ENCODE measurements around the gene HS3ST6. TPM values are rescaled to one million over a fixed set of nuclear protein-coding genes. Genes with fewer than 3 reads are reported as not detected.
"Not testable (repeated sequence)": the region's sequence is repeated elsewhere in the genome, so short reads cannot be mapped to it uniquely, and the experiment has no call there.

The HS3ST6 gene
- total RNA-seq, 4 donors from 2014 or later = not detected

- Histone ChIP-seq H3K27me3 (peaks cover 0 to 5% of the 10 kb centered on the region in 2 donors), H3K27ac (peak overlapping the region in 2 of 4 donors; percentile 42 to 77), H3K4me1 (no peaks in the 10 kb centered on the region), H3K36me3 (no peaks in the 10 kb centered on the region), H3K9me3 (no peaks in the 10 kb centered on the region), H3K4me3 (no peak overlapping the region)
- peak in 2 of 3 donors; percentile 60 to 64 for DNase-seq
- TF ChIP-seq CTCF (IDR thresholded peaks at IDR 0.05) = no peak
- TF ChIP-seq POLR2A (IDR thresholded peaks at IDR 0.05) = no peak
These were observed 41.1 kb downstream of the HS3ST6 start for GRCh38 chr16:1877089-1877488.

DNA sequence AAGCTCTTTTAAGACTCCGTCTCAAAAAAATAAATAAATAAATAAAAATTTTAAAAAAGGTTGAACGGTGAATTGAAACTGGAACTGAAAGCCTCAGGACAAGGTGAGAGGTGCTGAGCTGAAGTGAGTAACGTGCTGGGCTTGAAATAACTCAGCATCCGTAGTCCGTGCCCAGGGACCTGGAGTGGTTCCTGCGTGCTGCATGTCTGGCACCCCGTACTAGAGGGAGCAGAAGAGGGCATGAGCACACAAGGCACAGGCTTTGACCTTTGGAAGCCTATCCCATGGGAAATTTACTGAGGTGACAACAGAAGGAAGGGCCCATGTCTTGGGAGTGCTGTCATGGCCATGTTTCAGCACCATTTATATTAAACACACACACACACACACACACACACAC is 41.7 kb downstream of the HS3ST6 start:
- peak in 1 of 3 donors; percentile 48 for DNase-seq
- Histone ChIP-seq H3K4me3 (no peak overlapping the region), H3K36me3 (no peaks in the 10 kb centered on the region), H3K27ac (no peak overlapping the region), H3K27me3 (peaks cover 0 to 7% of the 10 kb centered on the region in 2 donors), H3K9me3 (no peaks in the 10 kb centered on the region), H3K4me1 (no peaks in the 10 kb centered on the region)
- TF ChIP-seq CTCF (IDR thresholded peaks at IDR 0.05) (no peak), POLR2A (IDR thresholded peaks at IDR 0.05) (no peak)

GRCh38 chr16:1876066-1876465 is 42.1 kb downstream of the HS3ST6 start:
- not testable (repeated sequence) for H3K9me3 ChIP-seq, H3K27ac ChIP-seq, H3K27me3 ChIP-seq

DNA sequence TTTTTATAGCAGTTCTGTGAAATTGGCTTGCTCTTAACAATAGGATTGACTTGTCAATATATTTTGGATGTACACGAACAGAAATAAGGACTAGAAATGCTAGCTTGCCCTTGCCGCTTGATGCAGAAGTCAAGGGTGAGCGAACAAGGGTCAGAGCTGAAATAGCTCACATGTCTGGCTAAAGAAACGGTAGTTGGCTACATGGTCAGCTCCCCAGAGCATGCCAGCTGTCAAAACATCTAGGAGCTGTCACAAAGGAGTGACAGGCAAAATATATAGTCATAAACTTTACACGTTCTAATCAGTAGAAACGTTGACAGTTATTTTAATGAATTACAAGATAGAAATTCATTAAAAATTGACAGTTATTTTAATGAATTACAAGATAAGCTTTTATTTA is 43.4 kb downstream of the HS3ST6 start:
- no peaks in the 10 kb centered on the region for H3K9me3 ChIP-seq
- TF ChIP-seq CTCF (IDR thresholded peaks at IDR 0.05) = no peak
- no peak for TF ChIP-seq POLR2A (IDR thresholded peaks at IDR 0.05)
- no peak overlapping the region for H3K27ac ChIP-seq
- DNase-seq = no peak
- no peaks in the 10 kb centered on the region for H3K36me3 ChIP-seq
- H3K4me3 ChIP-seq = no peak overlapping the region
- H3K4me1 ChIP-seq = no peaks in the 10 kb centered on the region
- H3K27me3 ChIP-seq = peaks cover 0 to 7% of the 10 kb centered on the region in 2 donors

More at GRCh38 chr16:1876066-1876465, 42.1 kb downstream of the HS3ST6 start:
- H3K4me1 ChIP-seq, H3K36me3 ChIP-seq, H3K4me3 ChIP-seq, DNase-seq: not testable (repeated sequence)

DNA sequence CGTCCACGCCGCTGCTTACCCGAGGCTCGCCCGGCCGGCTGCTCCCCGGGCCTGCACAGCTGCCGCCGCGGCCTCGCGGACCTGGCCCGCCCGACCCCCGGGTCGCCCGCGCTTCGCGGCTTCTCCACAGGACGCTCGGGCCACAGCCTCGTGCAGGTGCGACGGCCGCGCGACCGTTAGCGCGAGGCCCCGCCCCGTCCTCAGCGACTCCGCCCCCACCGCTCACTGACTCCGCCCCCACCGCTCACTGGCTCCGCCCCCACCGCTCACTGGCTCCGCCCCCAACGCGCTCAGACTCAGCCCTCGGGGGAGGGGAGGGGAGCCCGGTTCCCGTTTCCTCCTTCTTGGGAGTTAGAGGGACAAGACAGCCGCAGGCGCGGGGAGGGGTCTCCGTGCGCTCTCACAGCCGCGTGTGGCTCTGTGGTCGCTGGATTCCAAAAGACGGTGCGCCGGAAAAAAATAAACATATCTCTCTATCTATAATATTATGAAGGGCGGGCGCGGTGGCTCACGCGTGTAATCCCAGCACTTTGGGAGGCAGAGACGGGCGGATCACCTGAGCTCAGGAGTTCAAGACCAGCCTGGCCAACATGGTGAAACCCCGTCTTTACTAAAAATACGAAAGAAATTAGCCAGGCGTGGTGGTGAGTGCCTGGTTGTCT is 46.1 kb downstream of the HS3ST6 start, which contains the start of gene MEIOB:
MEIOB (minus strand) TSS at position 191 of the 662 bp plus-strand sequence. CDS start 3,989 bp downstream, outside the sequence.
- H3K27me3 ChIP-seq = peaks cover 0 to 7% of the 10 kb centered on the region in 2 donors
- peak in 2 of 3 donors; percentile 54 to 59 for DNase-seq
- peak within 1 kb of the TSS in 2 of 4 donors; percentile 12 to 41 for H3K4me3 ChIP-seq
- TF ChIP-seq POLR2A (IDR thresholded peaks at IDR 0.05) (no peak), CTCF (IDR thresholded peaks at IDR 0.05) (no peak)
- H3K36me3 ChIP-seq = no peaks in the 10 kb centered on the region
- H3K4me1 ChIP-seq = no peaks in the 10 kb centered on the region
- H3K27ac ChIP-seq = no peak within 1 kb of the TSS
- no peaks in the 10 kb centered on the region for H3K9me3 ChIP-seq

DNA sequence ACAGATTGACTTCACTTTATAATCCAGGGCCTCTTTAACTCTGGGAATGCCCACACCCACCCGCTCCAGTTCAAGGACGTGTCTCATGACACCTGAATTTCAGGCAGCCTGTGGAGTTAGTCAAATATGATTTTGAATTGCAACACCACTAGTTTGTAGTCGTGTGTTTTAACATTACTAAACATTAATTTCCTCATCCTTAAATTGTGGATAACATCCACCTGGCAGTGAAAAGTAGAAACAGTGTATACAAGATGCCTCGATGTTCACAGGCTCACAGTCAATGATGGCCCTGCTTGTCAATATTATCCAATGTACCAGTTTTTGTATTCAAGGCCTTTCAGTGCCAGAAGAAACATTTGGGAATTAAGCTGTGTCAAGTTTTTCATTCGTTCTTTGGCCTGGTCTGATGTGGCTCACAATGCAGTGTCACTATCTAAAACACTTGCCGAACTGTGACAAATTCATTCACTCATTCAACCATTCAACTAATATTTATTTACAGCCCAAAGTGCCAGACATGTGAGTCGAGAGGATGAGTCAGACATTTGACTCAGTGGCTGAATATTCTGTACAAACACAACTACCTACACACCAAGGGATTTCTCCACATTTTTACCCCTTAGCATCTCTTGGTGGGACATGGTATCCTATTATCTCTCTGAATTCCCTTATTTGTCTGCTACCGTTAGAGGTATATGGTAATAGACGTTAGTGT is 47.7 kb downstream of the HS3ST6 start:
- Histone ChIP-seq H3K27ac (no peak overlapping the region), H3K36me3 (no peaks in the 10 kb centered on the region), H3K4me1 (no peaks in the 10 kb centered on the region), H3K27me3 (peaks cover 0 to 7% of the 10 kb centered on the region in 2 donors), H3K4me3 (no peak overlapping the region), H3K9me3 (no peaks in the 10 kb centered on the region)
- DNase-seq = no peak
- no peak for TF ChIP-seq POLR2A (IDR thresholded peaks at IDR 0.05)
- TF ChIP-seq CTCF (IDR thresholded peaks at IDR 0.05) = no peak

All from Peyer's patch (tissue), 4 donors.